ENCODE measurements around the gene DIRAS1. TPM values are rescaled to one million over a fixed set of nuclear protein-coding genes. Genes with fewer than 3 reads are reported as not detected.

The DIRAS1 gene
- total RNA-seq, 1 experiment from 2014 or later = 7.8 TPM

DNA sequence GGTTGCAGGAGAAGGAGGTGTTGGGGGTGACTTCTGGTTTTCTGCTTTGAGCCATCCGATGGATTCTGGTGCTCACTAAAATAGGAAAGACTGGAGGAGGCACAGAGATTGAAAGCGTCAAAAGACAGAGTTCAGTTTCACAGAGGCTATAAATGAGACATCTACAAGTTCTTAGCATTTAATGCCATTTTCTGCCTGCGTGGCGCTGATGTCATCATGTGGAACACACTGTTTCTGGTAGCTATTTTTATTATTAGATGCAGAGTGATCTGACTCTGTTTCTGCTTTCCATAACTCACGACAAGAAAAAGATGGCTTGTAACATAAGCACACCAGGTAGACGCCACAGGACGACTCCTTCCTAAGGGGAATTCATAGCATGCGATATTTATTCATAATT is 21.9 kb upstream of the DIRAS1 start:
- Histone ChIP-seq H3K14ac (ENCODE audit: insufficient read depth, low read length) (no peak overlapping the region), H3K18ac (ENCODE audit: insufficient read length, low read depth, low read length) (no peak overlapping the region), H3T11ph (ENCODE audit: low read length) (no peak overlapping the region), H2BK5ac (ENCODE audit: insufficient read length, low read length) (no peak overlapping the region), H4K20me1 (ENCODE audit: control insufficient read depth, insufficient read depth, insufficient read length) (no peaks in the 10 kb centered on the region), H3K23ac (ENCODE audit: insufficient read length, low read depth, low read length) (no peak overlapping the region), H3K56ac (ENCODE audit: insufficient read length, low read depth, low read length) (no peak overlapping the region), H3K27me3 (ENCODE audit: insufficient read depth, low read length) (no peaks in the 10 kb centered on the region; the same call in 1 of the 2 replicates), H4K5ac (ENCODE audit: insufficient read length, low read depth, low read length) (no peak overlapping the region), H3K4me2 (ENCODE audit: insufficient read depth, insufficient read length, low read length) (no peak overlapping the region), H4K91ac (ENCODE audit: insufficient read length, low read depth, low read length) (no peak overlapping the region), H3K4ac (ENCODE audit: low read depth, low read length) (no peak overlapping the region), H3K9ac (ENCODE audit: extremely low read depth, insufficient read length, low read length) (no peak overlapping the region), H2BK120ac (ENCODE audit: low read depth, low read length, poor library complexity, severe bottlenecking) (no peak overlapping the region), H3K79me2 (ENCODE audit: insufficient read depth, low read length) (no peaks in the 10 kb centered on the region), H3K4me1 (ENCODE audit: insufficient read depth, low read length) (no peaks in the 10 kb centered on the region), H3K23me2 (ENCODE audit: insufficient read length, low read depth, low read length, poor library complexity, severe bottlenecking) (peaks cover 5% of the 10 kb centered on the region), H3K27ac (ENCODE audit: insufficient read length, low read depth, low read length) (no peak overlapping the region), H2BK15ac (ENCODE audit: low read depth, low read length) (no peak overlapping the region), H2BK20ac (ENCODE audit: low read depth, low read length, poor library complexity, severe bottlenecking) (no peak overlapping the region), H3K79me1 (ENCODE audit: insufficient read depth, low read depth, low read length, poor library complexity, severe bottlenecking) (no peaks in the 10 kb centered on the region), H4K8ac (replicated peaks; ENCODE audit: insufficient read length, low read depth, low read length) (no peak overlapping the region), H3K9me3 (ENCODE audit: control insufficient read depth, low read depth, low read length) (no peaks in the 10 kb centered on the region), H2AK5ac (ENCODE audit: insufficient read length, low read length) (no peak overlapping the region), H2AFZ (ENCODE audit: low read length) (no peak overlapping the region), H2BK12ac (ENCODE audit: insufficient read length, low read depth, low read length) (no peak overlapping the region)
- no peak for DNase-seq
- Mint-ChIP-seq H3K4me1 (peaks cover 5 to 6% of the 10 kb centered on the region in 2 experiments), H3K27me3 (ENCODE audit: low read depth) (peaks cover 46% of the 10 kb centered on the region), H3K9me3 (no peaks in the 10 kb centered on the region), H3K36me3 (ENCODE audit: insufficient read depth in 1 of 3, low read depth in 3 of 3) (peaks cover 0 to 2% (median 2%) of the 10 kb centered on the region in 3 experiments; a peak in 3 of 7 replicates), H3K27ac (no peak overlapping the region), H3K4me3 (no peak overlapping the region)
- no CpG with 5 or more reads among the region's 8 CpGs for WGBS (ENCODE audit: extremely low coverage, insufficient read length, low lambda C conversion rate)
- TF ChIP-seq, protein P1, sequence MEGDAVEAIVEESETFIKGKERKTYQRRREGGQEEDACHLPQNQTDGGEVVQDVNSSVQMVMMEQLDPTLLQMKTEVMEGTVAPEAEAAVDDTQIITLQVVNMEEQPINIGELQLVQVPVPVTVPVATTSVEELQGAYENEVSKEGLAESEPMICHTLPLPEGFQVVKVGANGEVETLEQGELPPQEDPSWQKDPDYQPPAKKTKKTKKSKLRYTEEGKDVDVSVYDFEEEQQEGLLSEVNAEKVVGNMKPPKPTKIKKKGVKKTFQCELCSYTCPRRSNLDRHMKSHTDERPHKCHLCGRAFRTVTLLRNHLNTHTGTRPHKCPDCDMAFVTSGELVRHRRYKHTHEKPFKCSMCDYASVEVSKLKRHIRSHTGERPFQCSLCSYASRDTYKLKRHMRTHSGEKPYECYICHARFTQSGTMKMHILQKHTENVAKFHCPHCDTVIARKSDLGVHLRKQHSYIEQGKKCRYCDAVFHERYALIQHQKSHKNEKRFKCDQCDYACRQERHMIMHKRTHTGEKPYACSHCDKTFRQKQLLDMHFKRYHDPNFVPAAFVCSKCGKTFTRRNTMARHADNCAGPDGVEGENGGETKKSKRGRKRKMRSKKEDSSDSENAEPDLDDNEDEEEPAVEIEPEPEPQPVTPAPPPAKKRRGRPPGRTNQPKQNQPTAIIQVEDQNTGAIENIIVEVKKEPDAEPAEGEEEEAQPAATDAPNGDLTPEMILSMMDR (conservative IDR thresholded peaks at IDR 0.05) = no peak

Data from H9 (cell line).